Sigmoid colon (tissue), 4 donors: ENCODE data around the gene NEU3.

Source experiments
- EP300 ChIP-seq, 4 donors: sonication (generic); formaldehyde crosslinking; IDR thresholded peaks; one replicate each; pipeline ENCODE4 v1.6.1; 2017; ENCODE audit warnings: antibody characterized with exemption in 4 of 4
- TF ChIP-seq, protein P1 (sequence below), 4 experiments: fragments of 450-650 bp in 3 of 4; fragments of 200-600 bp in 1 of 4; IDR thresholded peaks; one replicate each; pipeline ENCODE4 v1.5.1; 2016 to 2019; ENCODE audit warnings: antibody characterized with exemption in 4 of 4, mild to moderate bottlenecking in 3 of 4, moderate library complexity in 2 of 4

GRCh38 chr11:75000975-75001354, 12.2 kb downstream of the NEU3 start:
- TF ChIP-seq, protein P1, sequence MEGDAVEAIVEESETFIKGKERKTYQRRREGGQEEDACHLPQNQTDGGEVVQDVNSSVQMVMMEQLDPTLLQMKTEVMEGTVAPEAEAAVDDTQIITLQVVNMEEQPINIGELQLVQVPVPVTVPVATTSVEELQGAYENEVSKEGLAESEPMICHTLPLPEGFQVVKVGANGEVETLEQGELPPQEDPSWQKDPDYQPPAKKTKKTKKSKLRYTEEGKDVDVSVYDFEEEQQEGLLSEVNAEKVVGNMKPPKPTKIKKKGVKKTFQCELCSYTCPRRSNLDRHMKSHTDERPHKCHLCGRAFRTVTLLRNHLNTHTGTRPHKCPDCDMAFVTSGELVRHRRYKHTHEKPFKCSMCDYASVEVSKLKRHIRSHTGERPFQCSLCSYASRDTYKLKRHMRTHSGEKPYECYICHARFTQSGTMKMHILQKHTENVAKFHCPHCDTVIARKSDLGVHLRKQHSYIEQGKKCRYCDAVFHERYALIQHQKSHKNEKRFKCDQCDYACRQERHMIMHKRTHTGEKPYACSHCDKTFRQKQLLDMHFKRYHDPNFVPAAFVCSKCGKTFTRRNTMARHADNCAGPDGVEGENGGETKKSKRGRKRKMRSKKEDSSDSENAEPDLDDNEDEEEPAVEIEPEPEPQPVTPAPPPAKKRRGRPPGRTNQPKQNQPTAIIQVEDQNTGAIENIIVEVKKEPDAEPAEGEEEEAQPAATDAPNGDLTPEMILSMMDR (IDR thresholded peaks at IDR 0.05): no peak
- TF ChIP-seq EP300 (IDR thresholded peaks at IDR 0.05): no peak
